GM18507 (cell line): ENCODE data around the gene RCC1.
"Not testable (repeated sequence)": the region's sequence is repeated elsewhere in the genome, so short reads cannot be mapped to it uniquely, and the experiment has no call there.

ENCODE experiments used
- DNase-seq: peaks from one replicate; pipeline ENCODE4 v3.0.0; 2011; ENCODE audit warnings: low read depth; ENCODE audit not compliant: insufficient read length; ENCODE audit errors: extremely low spot score
- FAIRE-seq: peaks from 2 replicates; lab custom pipeline; 2011; peaks lifted over from hg19 to GRCh38; lab: Jason Lieb, UNC

The RCC1 gene

DNA sequence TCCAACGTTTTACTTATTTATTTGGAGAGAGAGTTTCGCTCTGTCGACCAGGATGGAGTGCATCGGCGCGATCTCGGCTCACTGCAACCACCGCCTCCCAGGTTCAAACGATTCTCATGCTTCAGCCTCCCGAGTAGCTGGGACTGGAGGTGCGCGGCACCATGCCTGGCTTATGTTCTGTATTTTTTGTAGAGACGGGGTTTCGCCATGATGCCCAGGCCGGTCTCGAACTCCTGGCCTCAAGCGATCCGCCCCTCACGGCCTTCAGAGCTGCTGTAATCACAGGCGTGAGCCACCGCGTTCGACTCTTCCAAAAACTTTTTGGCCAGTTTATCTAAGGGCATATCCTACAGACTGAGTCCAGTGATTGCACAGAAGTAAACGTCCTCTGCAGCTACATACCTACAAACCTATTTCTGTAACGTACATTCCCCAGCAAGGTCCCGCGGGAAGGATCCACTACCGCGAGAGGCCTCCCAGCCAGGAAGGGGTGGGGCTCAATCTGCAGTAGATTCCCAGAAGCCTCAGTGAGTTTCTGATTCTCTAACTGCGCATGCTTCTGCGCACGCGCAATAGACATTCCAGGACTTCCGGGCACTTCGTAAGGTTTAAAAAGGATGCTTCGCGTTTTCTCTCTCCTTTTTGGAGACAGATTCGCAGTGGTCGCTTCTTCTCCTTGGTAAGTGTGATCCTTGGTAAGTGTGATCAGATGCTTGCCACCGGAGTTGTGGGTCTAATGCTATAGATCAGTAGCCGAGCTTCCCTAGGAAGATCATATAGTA lies at the start of gene RCC1:
TSS of gene RCC1 (plus strand) at position 638 of the 782 bp plus-strand sequence. CDS start 23,824 bp downstream, outside the sequence.
- DNase-seq = peak; percentile 92
- FAIRE-seq = peak; percentile 96

- DNase-seq (no peak), FAIRE-seq (no peak)
Observed at GRCh38 chr1:28456078-28456477, 49.8 kb upstream of the RCC1 start.

- DNase-seq = no peak
- no peak for FAIRE-seq
Observed at GRCh38 chr1:28457678-28458077, 48.2 kb upstream of the RCC1 start.

GRCh38 chr1:28458237-28459228 lies 47.3 kb upstream of the RCC1 start:
- FAIRE-seq (no peak), DNase-seq (no peak)

DNA sequence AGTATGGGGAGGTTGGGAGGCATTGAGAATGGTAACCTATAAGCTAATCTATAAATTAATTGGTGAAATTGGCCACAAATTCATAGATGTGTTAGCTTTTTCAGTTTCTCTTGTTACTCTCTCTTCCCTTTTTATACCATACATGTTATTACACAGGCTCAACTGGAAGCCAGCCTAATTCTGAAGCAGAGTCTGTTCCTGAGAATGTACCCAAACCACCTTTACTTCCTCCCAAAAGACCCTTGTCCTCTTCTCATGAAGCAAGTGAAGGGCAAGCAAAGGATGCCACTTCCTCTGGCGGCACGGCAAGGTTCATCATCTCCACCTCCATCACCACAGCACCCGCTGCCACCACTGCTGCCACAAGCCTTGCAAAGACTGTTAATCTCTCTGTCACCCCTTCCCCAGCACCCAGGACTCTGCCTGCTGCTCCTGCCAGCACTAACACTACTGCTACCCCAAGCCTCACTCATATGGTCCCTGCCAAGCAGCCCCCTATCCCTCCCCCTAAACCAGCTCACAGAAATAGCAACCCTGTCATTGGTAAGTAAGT lies 39.5 kb upstream of the RCC1 start:
- no peak for FAIRE-seq
- DNase-seq = no peak

GRCh38 chr1:28470146-28470545 lies 35.7 kb upstream of the RCC1 start:
- no peak for DNase-seq
- no peak for FAIRE-seq

DNA sequence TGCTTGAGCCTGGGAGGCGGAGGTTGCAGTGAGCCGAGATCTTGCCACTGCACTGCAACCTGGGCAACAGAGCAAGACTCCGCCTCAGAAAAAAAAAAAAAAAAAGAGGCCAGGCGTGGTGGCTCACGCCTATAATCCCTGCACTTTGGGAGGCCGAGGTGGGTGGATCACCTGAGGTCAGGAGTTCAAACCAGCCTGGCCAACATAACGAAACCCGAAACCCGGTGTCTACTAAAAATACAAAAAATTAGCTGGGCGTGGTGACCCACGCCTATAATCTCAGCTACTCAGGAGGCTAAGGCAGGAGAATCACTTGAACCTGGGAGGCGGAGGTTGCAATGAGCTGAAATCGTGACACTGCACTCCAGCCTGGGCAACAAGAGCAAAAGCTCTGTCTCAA lies 26.3 kb upstream of the RCC1 start:
- FAIRE-seq, DNase-seq: not testable (repeated sequence)

- no peak for DNase-seq
- no peak for FAIRE-seq
Observed at GRCh38 chr1:28480308-28480707, 25.5 kb upstream of the RCC1 start.

- DNase-seq (no peak), FAIRE-seq (no peak)
Observed at GRCh38 chr1:28482138-28482537, 23.7 kb upstream of the RCC1 start.

DNA sequence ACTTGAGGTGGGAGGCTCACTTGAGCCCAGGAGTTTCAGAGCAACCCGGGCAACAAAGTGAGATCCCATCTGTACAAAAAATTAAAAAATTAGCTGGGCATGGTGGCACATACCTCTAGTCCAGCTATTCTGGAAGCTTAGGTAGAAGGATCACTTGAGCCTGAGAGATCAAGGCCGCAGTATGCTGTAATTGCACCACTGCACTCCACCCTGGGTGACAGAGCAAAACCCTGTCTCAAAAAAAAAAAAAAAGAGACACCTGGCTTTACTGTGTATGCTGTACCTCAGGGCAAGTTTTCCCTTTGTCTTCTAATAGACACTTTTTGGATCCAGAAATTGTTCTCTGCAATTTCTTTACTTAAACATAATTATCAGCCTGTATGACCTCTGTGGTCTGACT lies 23.1 kb upstream of the RCC1 start:
- no peak for FAIRE-seq
- DNase-seq = no peak

GRCh38 chr1:28494737-28495136 lies 11.1 kb upstream of the RCC1 start:
- DNase-seq (no peak), FAIRE-seq (no peak)

GRCh38 chr1:28499553-28499952 lies 6.3 kb upstream of the RCC1 start:
- FAIRE-seq = no peak

GRCh38 chr1:28501925-28502324 lies 3.9 kb upstream of the RCC1 start:
- DNase-seq (no peak), FAIRE-seq (no peak)

More at GRCh38 chr1:28499553-28499952, 6.3 kb upstream of the RCC1 start:
- no peak for DNase-seq

GRCh38 chr1:28503117-28503516 lies 2.7 kb upstream of the RCC1 start:
- DNase-seq (no peak), FAIRE-seq (no peak)

DNA sequence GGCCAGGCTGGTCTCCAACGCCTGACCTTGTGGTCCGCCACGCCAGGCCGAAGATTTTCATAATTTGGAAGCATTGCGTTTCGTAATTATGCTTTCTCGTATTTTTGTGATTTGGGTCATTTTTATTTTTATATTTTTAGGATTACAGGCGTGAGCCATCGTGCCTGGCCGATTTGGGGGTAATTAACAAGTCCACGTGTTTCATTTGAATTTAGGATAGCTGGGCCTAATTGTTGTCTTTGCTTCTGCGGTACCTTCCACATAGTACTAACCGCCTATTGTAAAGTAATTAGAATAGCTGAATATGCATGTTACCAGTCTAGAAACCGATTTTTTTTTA lies 1.0 kb downstream of the RCC1 start:
- no peak for FAIRE-seq
- DNase-seq = no peak

- no peak for FAIRE-seq
- no peak for DNase-seq
Observed at GRCh38 chr1:28507247-28507645, 1.4 kb downstream of the RCC1 start.

GRCh38 chr1:28507646-28508434 lies 2.0 kb downstream of the RCC1 start:
- no peak for DNase-seq
- no peak for FAIRE-seq

DNA sequence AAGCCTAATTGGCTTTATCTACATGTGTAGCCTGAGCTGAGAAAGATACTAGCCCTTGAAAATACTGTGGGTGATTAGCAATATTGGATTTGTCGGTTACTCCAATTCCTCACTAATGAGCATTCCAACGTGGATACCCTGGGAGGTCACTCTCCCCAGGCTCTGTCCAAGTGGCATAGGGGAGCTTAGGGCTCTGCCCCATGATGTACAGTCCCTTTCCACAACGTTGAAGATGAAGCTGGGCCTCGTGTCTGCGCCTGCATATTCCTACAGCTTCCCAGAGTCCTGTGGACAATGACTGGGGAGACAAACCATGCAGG lies 2.6 kb downstream of the RCC1 start:
- FAIRE-seq (no peak), DNase-seq (no peak)

- FAIRE-seq = no peak
- no peak for DNase-seq
Observed at GRCh38 chr1:28509705-28510272, 3.9 kb downstream of the RCC1 start.
